Spleen (tissue), 7 donors: ENCODE results near the gene CYTH4.

ENCODE experiments used
- POLR2AphosphoS5 ChIP-seq, 3 donors: sonication (generic); formaldehyde crosslinking; IDR thresholded peaks; one replicate each; pipeline ENCODE4 v1.5.1; 2017; ENCODE audit warnings: antibody characterized with exemption in 3 of 3
- TF ChIP-seq, protein P1 (sequence below), 11 experiments: fragments of 200-600 bp in 7 of 11; fragments of 450-650 bp in 4 of 11; sonication (generic) in 4 of 11; IDR thresholded peaks in 8 of 11; conservative IDR thresholded peaks in 3 of 11; 1 replicate in 7 of 11; 2 replicates in 4 of 11; pipeline versions ENCODE4 v1.4.0 to v1.8.0; 2016 to 2021; ENCODE audit warnings: antibody characterized with exemption in 11 of 11, inconsistent platforms in 4 of 11, mild to moderate bottlenecking in 1 of 11
- donor health status: DM: no; HTN: no; CAD: no; lungs with moderate emphysema.
- donor health status: DM: no; HTN: no; CAD: no.
- donor health status: DM: no; HTN: no; CAD: no.

DNA sequence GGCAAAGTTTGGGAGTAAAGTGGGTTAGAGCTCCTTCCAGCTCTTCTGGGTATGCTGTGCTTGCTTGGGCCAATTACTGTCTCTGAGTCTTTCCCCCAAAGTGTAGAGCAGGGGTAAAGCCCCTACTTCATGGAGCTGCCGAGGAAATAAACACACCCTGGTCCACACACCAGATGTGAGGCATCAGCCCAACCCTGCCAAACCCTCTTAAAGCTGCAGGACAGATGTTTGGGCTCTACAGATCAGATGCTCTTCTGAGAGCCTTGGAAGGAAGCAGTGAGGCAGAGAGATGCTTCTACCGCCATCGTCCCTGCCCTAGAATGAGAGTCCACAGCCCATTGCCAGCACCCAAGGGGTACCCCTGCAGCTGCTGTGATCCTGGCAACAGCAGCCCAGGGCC, 80.3 kb downstream of the CYTH4 start:
- TF ChIP-seq, protein P1, sequence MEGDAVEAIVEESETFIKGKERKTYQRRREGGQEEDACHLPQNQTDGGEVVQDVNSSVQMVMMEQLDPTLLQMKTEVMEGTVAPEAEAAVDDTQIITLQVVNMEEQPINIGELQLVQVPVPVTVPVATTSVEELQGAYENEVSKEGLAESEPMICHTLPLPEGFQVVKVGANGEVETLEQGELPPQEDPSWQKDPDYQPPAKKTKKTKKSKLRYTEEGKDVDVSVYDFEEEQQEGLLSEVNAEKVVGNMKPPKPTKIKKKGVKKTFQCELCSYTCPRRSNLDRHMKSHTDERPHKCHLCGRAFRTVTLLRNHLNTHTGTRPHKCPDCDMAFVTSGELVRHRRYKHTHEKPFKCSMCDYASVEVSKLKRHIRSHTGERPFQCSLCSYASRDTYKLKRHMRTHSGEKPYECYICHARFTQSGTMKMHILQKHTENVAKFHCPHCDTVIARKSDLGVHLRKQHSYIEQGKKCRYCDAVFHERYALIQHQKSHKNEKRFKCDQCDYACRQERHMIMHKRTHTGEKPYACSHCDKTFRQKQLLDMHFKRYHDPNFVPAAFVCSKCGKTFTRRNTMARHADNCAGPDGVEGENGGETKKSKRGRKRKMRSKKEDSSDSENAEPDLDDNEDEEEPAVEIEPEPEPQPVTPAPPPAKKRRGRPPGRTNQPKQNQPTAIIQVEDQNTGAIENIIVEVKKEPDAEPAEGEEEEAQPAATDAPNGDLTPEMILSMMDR (IDR thresholded peaks at IDR 0.05 in 8 of 11, conservative IDR thresholded peaks at IDR 0.05 in 3 of 11), result no peak
- TF ChIP-seq POLR2AphosphoS5 (IDR thresholded peaks at IDR 0.05), result no peak
